ENCODE results near the gene ACSS1. TPM values are rescaled to one million over a fixed set of nuclear protein-coding genes. Genes with fewer than 3 reads are reported as not detected.

ACSS1 gene
- total and polyA plus RNA-seq, 2 experiments from 2014 or later, result 1.3 to 4.1 TPM

DNA sequence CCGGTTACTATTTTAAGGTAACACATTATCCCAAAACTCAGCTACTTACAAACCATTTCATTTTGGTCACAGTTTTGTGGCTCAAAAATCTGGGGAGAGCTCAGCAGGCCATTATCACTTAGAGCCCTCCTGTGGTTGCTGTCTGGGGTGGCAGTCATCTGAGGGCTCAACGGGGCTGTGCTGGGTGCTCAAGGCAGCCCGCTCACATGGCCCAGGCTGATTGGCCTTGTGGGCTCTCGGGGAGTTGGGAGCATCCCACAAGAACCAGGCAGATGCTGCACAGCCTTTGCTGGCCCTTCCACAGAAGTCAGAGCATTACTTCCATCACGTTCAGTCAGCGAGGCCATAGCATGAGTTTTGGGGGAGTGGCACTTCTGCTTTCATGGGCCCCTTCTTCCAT is 30.3 kb upstream of the ACSS1 start:
- DNase-seq (ENCODE audit: low spot score), result no peak
- H3K36me3 Mint-ChIP-seq (ENCODE audit: low read depth), result no peaks in the 10 kb centered on the region
- H4K20me1 ChIP-seq (replicated peaks; ENCODE audit: insufficient read depth), result no peaks in the 10 kb centered on the region; the same call in 1 of the 2 replicates
- H3K4me3 Mint-ChIP-seq, result no peak overlapping the region
- H3K9me2 ChIP-seq (ENCODE audit: insufficient read depth), result no peaks in the 10 kb centered on the region
- no peaks in the 10 kb centered on the region for H3K36me3 ChIP-seq (ENCODE audit: insufficient read depth)
- no peaks in the 10 kb centered on the region; the same call in 2 of the 3 replicates for H3K9me3 Mint-ChIP-seq
- H3K4me2 ChIP-seq, result no peak overlapping the region
- H3K27me3 ChIP-seq (ENCODE audit: insufficient read depth), result peaks cover 49% of the 10 kb centered on the region
- peaks cover 27% of the 10 kb centered on the region for H3K4me1 Mint-ChIP-seq
- H3K4me1 ChIP-seq (ENCODE audit: insufficient read depth), result peaks cover 10% of the 10 kb centered on the region
- no peak for ATAC-seq
- no peaks in the 10 kb centered on the region for H3K79me2 ChIP-seq (replicated peaks; ENCODE audit: insufficient read depth)
- H3K27ac ChIP-seq (ENCODE audit: low read depth), result no peak overlapping the region
- H3K27ac Mint-ChIP-seq, result no peak overlapping the region
- H3K4me3 ChIP-seq, result no peak overlapping the region
- H2AFZ ChIP-seq, result no peak overlapping the region
- H3K27me3 Mint-ChIP-seq (ENCODE audit: insufficient read depth, low read depth, poor library complexity), result peaks cover 53% of the 10 kb centered on the region
- 0 out of 2 replicates have a peak, but pooled peaks cover 5% of the 10 kb centered on the region for H3F3A ChIP-seq (replicated peaks; ENCODE audit: low read depth)
- TF ChIP-seq NANOG (IDR thresholded peaks at IDR 0.05; ENCODE audit: borderline replicate concordance) (no peak), EZH2phosphoT487 (IDR thresholded peaks at IDR 0.05; ENCODE audit: unreplicated experiment) (no peak), ZNF114 (CRISPR knock-in tag; IDR thresholded peaks at IDR 0.05) (no peak), ZNF331 (CRISPR knock-in tag; IDR thresholded peaks at IDR 0.05; ENCODE audit: low read depth) (no peak), JUNB (IDR thresholded peaks at IDR 0.05; ENCODE audit: unreplicated experiment) (no peak), STAT1 (IDR thresholded peaks at IDR 0.05; ENCODE audit: unreplicated experiment) (no peak), CREB1 (CRISPR knock-in tag; IDR thresholded peaks at IDR 0.05; ENCODE audit: low read depth) (no peak), POLR2AphosphoS5 (IDR thresholded peaks at IDR 0.05; ENCODE audit: low read depth) (no peak)
- TF ChIP-seq, protein P1, sequence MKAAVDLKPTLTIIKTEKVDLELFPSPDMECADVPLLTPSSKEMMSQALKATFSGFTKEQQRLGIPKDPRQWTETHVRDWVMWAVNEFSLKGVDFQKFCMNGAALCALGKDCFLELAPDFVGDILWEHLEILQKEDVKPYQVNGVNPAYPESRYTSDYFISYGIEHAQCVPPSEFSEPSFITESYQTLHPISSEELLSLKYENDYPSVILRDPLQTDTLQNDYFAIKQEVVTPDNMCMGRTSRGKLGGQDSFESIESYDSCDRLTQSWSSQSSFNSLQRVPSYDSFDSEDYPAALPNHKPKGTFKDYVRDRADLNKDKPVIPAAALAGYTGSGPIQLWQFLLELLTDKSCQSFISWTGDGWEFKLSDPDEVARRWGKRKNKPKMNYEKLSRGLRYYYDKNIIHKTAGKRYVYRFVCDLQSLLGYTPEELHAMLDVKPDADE (IDR thresholded peaks at IDR 0.05), result no peak
- TF ChIP-seq, protein P2, sequence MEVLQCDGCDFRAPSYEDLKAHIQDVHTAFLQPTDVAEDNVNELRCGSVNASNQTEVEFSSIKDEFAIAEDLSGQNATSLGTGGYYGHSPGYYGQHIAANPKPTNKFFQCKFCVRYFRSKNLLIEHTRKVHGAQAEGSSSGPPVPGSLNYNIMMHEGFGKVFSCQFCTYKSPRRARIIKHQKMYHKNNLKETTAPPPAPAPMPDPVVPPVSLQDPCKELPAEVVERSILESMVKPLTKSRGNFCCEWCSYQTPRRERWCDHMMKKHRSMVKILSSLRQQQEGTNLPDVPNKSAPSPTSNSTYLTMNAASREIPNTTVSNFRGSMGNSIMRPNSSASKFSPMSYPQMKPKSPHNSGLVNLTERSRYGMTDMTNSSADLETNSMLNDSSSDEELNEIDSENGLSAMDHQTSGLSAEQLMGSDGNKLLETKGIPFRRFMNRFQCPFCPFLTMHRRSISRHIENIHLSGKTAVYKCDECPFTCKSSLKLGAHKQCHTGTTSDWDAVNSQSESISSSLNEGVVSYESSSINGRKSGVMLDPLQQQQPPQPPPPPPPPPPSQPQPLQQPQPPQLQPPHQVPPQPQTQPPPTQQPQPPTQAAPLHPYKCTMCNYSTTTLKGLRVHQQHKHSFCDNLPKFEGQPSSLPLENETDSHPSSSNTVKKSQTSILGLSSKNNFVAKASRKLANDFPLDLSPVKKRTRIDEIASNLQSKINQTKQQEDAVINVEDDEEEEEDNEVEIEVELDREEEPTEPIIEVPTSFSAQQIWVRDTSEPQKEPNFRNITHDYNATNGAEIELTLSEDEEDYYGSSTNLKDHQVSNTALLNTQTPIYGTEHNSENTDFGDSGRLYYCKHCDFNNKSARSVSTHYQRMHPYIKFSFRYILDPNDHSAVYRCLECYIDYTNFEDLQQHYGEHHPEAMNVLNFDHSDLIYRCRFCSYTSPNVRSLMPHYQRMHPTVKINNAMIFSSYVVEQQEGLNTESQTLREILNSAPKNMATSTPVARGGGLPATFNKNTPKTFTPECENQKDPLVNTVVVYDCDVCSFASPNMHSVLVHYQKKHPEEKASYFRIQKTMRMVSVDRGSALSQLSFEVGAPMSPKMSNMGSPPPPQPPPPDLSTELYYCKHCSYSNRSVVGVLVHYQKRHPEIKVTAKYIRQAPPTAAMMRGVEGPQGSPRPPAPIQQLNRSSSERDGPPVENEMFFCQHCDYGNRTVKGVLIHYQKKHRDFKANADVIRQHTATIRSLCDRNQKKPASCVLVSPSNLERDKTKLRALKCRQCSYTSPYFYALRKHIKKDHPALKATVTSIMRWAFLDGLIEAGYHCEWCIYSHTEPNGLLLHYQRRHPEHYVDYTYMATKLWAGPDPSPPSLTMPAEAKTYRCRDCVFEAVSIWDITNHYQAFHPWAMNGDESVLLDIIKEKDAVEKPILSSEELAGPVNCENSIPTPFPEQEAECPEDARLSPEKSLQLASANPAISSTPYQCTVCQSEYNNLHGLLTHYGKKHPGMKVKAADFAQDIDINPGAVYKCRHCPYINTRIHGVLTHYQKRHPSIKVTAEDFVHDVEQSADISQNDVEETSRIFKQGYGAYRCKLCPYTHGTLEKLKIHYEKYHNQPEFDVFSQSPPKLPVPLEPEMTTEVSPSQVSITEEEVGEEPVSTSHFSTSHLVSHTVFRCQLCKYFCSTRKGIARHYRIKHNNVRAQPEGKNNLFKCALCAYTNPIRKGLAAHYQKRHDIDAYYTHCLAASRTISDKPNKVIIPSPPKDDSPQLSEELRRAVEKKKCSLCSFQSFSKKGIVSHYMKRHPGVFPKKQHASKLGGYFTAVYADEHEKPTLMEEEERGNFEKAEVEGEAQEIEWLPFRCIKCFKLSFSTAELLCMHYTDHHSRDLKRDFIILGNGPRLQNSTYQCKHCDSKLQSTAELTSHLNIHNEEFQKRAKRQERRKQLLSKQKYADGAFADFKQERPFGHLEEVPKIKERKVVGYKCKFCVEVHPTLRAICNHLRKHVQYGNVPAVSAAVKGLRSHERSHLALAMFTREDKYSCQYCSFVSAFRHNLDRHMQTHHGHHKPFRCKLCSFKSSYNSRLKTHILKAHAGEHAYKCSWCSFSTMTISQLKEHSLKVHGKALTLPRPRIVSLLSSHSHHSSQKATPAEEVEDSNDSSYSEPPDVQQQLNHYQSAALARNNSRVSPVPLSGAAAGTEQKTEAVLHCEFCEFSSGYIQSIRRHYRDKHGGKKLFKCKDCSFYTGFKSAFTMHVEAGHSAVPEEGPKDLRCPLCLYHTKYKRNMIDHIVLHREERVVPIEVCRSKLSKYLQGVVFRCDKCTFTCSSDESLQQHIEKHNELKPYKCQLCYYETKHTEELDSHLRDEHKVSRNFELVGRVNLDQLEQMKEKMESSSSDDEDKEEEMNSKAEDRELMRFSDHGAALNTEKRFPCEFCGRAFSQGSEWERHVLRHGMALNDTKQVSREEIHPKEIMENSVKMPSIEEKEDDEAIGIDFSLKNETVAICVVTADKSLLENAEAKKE (CRISPR knock-in tag; IDR thresholded peaks at IDR 0.05), result no peak
- TF ChIP-seq, protein P3, sequence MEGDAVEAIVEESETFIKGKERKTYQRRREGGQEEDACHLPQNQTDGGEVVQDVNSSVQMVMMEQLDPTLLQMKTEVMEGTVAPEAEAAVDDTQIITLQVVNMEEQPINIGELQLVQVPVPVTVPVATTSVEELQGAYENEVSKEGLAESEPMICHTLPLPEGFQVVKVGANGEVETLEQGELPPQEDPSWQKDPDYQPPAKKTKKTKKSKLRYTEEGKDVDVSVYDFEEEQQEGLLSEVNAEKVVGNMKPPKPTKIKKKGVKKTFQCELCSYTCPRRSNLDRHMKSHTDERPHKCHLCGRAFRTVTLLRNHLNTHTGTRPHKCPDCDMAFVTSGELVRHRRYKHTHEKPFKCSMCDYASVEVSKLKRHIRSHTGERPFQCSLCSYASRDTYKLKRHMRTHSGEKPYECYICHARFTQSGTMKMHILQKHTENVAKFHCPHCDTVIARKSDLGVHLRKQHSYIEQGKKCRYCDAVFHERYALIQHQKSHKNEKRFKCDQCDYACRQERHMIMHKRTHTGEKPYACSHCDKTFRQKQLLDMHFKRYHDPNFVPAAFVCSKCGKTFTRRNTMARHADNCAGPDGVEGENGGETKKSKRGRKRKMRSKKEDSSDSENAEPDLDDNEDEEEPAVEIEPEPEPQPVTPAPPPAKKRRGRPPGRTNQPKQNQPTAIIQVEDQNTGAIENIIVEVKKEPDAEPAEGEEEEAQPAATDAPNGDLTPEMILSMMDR (conservative IDR thresholded peaks at IDR 0.05; ENCODE audit: low read depth in 2 of 2), result no peak
- TF ChIP-seq, protein P4, sequence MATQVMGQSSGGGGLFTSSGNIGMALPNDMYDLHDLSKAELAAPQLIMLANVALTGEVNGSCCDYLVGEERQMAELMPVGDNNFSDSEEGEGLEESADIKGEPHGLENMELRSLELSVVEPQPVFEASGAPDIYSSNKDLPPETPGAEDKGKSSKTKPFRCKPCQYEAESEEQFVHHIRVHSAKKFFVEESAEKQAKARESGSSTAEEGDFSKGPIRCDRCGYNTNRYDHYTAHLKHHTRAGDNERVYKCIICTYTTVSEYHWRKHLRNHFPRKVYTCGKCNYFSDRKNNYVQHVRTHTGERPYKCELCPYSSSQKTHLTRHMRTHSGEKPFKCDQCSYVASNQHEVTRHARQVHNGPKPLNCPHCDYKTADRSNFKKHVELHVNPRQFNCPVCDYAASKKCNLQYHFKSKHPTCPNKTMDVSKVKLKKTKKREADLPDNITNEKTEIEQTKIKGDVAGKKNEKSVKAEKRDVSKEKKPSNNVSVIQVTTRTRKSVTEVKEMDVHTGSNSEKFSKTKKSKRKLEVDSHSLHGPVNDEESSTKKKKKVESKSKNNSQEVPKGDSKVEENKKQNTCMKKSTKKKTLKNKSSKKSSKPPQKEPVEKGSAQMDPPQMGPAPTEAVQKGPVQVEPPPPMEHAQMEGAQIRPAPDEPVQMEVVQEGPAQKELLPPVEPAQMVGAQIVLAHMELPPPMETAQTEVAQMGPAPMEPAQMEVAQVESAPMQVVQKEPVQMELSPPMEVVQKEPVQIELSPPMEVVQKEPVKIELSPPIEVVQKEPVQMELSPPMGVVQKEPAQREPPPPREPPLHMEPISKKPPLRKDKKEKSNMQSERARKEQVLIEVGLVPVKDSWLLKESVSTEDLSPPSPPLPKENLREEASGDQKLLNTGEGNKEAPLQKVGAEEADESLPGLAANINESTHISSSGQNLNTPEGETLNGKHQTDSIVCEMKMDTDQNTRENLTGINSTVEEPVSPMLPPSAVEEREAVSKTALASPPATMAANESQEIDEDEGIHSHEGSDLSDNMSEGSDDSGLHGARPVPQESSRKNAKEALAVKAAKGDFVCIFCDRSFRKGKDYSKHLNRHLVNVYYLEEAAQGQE (IDR thresholded peaks at IDR 0.05; ENCODE audit: unreplicated experiment), result no peak
